HCT116 (cell line): ENCODE measurements around the gene NCKAP5. TPM values are rescaled to one million over a fixed set of nuclear protein-coding genes. Genes with fewer than 3 reads are reported as not detected.

Experiments used
- ATAC-seq: fragments of 200-7000 bp; cut with Tn5 transposase; 2 replicates; pipeline ENCODE4 v1.9.1; 2020; ENCODE audit warnings: mild to moderate bottlenecking, moderate library complexity
- BruUV-seq: library from RNA; stranded (reverse); fragments of 400-500 nt; replicated peaks from 2 replicates; lab custom pipeline; 2021; lab: Mats Ljungman, UMichigan
- CTCF ChIA-PET: fragments of 300-600 bp; sonication (Branson Sonifier 250); formaldehyde crosslinking; loops from one replicate; lab custom pipeline; 2021; ENCODE audit warnings: antibody characterized with exemption; lab: Charles Lee
- POLR2A ChIA-PET: fragments of 300-600, 350-600 bp; sonication (Branson Sonifier 250); formaldehyde crosslinking; loops from one replicate; lab custom pipeline; 2021; ENCODE audit warnings: antibody characterized with exemption; lab: Charles Lee
- RAD21 ChIA-PET, 2 experiments: fragments of 300-600 bp; sonication (Branson Sonifier 250); formaldehyde crosslinking; loops; one replicate each; lab custom pipeline; 2023; ENCODE audit warnings: low total read pairs in 2 of 2; ENCODE audit not compliant: uncharacterized antibody in 2 of 2, unreplicated experiment in 2 of 2, low non-redundant PET in 1 of 2; lab: Charles Lee
- DNase-seq: peaks from one replicate; pipeline ENCODE4 v3.0.0-alpha.2; 2010; ENCODE audit warnings: low read depth, low spot score
- H2AFZ ChIP-seq: fragments of 200-600 bp; shearing (Covaris generic), sonication (generic); 2 replicates; pipeline ENCODE4 v1.6.1; 2017; ENCODE audit warnings: low read depth, mixed run types, mixed read lengths, antibody characterized with exemption, low read length; ENCODE audit not compliant: poor library complexity, severe bottlenecking
- H3K27ac ChIP-seq: 2 replicates; pipeline ENCODE4 v1.5.1; 2012; ENCODE audit warnings: low read depth, low read length
- H3K27me3 ChIP-seq: fragments of 200-600 bp; sonication (generic); 2 replicates; pipeline ENCODE4 v1.6.1; 2016; ENCODE audit warnings: mixed run types, low read length, mixed read lengths; ENCODE audit not compliant: insufficient read depth
- H3K36me3 ChIP-seq, 2 experiments: fragments of 200-500 bp in 1 of 2; fragments of 200-600 bp in 1 of 2; sonication (Bioruptor generic) in 1 of 2; sonication (generic) in 1 of 2; 2 replicates each; pipeline versions ENCODE4 v1.5.1 to v1.6.1; 2014 to 2016; ENCODE audit warnings: low read length in 2 of 2, inconsistent platforms in 1 of 2, mixed read lengths in 1 of 2, mixed run types in 1 of 2; ENCODE audit not compliant: insufficient read depth in 2 of 2, control insufficient read depth in 1 of 2
- H3K4me1 ChIP-seq, 2 experiments: fragments of 200-600 bp in 1 of 2; sonication (generic) in 1 of 2; 2 replicates each; pipeline versions ENCODE4 v1.5.1 to v1.6.1; 2012 to 2017; ENCODE audit warnings: low read length in 2 of 2, inconsistent platforms in 1 of 2, mild to moderate bottlenecking in 1 of 2, mixed read lengths in 1 of 2, mixed run types in 1 of 2, moderate library complexity in 1 of 2; ENCODE audit not compliant: insufficient read depth in 2 of 2, control insufficient read depth in 1 of 2
- H3K4me2 ChIP-seq: fragments of 200-600 bp; sonication (generic); 2 replicates; pipeline ENCODE4 v1.6.1; 2017; ENCODE audit warnings: mixed run types, low read length, mixed read lengths
- H3K4me3 ChIP-seq, 2 experiments: fragments of 200-600 bp in 1 of 2; sonication (generic) in 1 of 2; replicated peaks in 1 of 2; 2 replicates each; pipeline ENCODE4 v1.5.1; 2011 to 2016; ENCODE audit warnings: low read length in 2 of 2, control low read depth in 1 of 2, low read depth in 1 of 2, mild to moderate bottlenecking in 1 of 2, mixed read lengths in 1 of 2, mixed run types in 1 of 2
- H3K79me2 ChIP-seq: fragments of 200-600 bp; sonication (generic); 2 replicates; pipeline ENCODE4 v1.6.1; 2017; ENCODE audit warnings: mild to moderate bottlenecking, mixed run types, low read length, moderate library complexity, mixed read lengths; ENCODE audit not compliant: insufficient read depth
- H3K9ac ChIP-seq: fragments of 200-600 bp; sonication (generic); 2 replicates; pipeline ENCODE4 v1.6.1; 2016; ENCODE audit warnings: low read length, mixed read lengths
- H3K9me2 ChIP-seq: fragments of 200-600 bp; sonication (generic), shearing (Covaris generic); 2 replicates; pipeline ENCODE4 v1.6.1; 2017; ENCODE audit warnings: mixed run types, mild to moderate bottlenecking, moderate library complexity; ENCODE audit not compliant: insufficient read depth
- H3K9me3 ChIP-seq, 2 experiments: fragments of 200-500 bp in 1 of 2; fragments of 200-600 bp in 1 of 2; sonication (Bioruptor generic) in 1 of 2; sonication (generic) in 1 of 2; 2 replicates each; pipeline ENCODE4 v1.6.1; 2014 to 2017; ENCODE audit warnings: low read length in 2 of 2, mixed read lengths in 2 of 2, inconsistent platforms in 1 of 2, low read depth in 1 of 2, mild to moderate bottlenecking in 1 of 2, mixed run types in 1 of 2, moderate library complexity in 1 of 2; ENCODE audit not compliant: control insufficient read depth in 1 of 2, insufficient read depth in 1 of 2
- H4K20me1 ChIP-seq: fragments of 200-600 bp; sonication (generic), shearing (Covaris generic); 2 replicates; pipeline ENCODE4 v1.6.1; 2017; ENCODE audit warnings: mixed run types, mild to moderate bottlenecking, moderate library complexity; ENCODE audit not compliant: insufficient read depth
- ATF3 ChIP-seq: IDR thresholded peaks from 2 replicates; pipeline ENCODE4 v1.6.1; 2012
- CBX3 ChIP-seq: IDR thresholded peaks from 2 replicates; pipeline ENCODE4 v1.6.1; 2012; ENCODE audit warnings: low read depth
- EZH2 ChIP-seq: fragments of 200-600 bp; sonication (generic); IDR thresholded peaks from 2 replicates; pipeline ENCODE4 v1.6.1; 2017; ENCODE audit warnings: antibody characterized with exemption, mixed run types
- RAD21 ChIP-seq: IDR thresholded peaks from 2 replicates; pipeline ENCODE4 v1.6.1; 2012; ENCODE audit warnings: low read depth, mild to moderate bottlenecking
- REST ChIP-seq: IDR thresholded peaks from 2 replicates; pipeline ENCODE4 v1.6.1; 2012; ENCODE audit warnings: low read depth
- SP1 ChIP-seq: IDR thresholded peaks from 2 replicates; pipeline ENCODE4 v1.6.1; 2012; ENCODE audit warnings: low read depth
- SRF ChIP-seq: IDR thresholded peaks from 2 replicates; pipeline ENCODE4 v1.6.1; 2012; ENCODE audit warnings: low read depth
- TCF7L2 ChIP-seq: IDR thresholded peaks from 2 replicates; pipeline ENCODE4 v1.7.0; 2011; ENCODE audit warnings: borderline replicate concordance, inconsistent platforms; ENCODE audit not compliant: insufficient read depth, insufficient read length; ENCODE audit errors: extremely low read depth
- YY1 ChIP-seq: IDR thresholded peaks from 2 replicates; pipeline ENCODE4 v1.6.1; 2011; ENCODE audit warnings: low read length, low read depth, moderate library complexity, mild to moderate bottlenecking; ENCODE audit not compliant: insufficient replicate concordance; ENCODE audit errors: extremely low read depth
- ZBTB33 ChIP-seq: IDR thresholded peaks from 2 replicates; pipeline ENCODE4 v1.6.1; 2011; ENCODE audit warnings: mild to moderate bottlenecking, low read length, moderate library complexity; ENCODE audit not compliant: insufficient replicate concordance; ENCODE audit errors: extremely low read depth
- ZNF274 ChIP-seq: fragments of 200-500 bp; sonication (Bioruptor generic); IDR thresholded peaks from 2 replicates; pipeline ENCODE4 v1.6.1; 2014; ENCODE audit warnings: mild to moderate bottlenecking, low read depth, low read length, inconsistent platforms
- intact Hi-C: fragments of 100-400 bp; cut with micrococcal nuclease; formaldehyde crosslinking; loops from 2 replicates; pipeline ENCODE4 v1.10.0; 2022
- total RNA-seq: library from RNA; stranded (reverse); gene quantifications from one replicate; pipeline ENCODE4 v1.2.1, GENCODE V29; 2021; ENCODE audit not compliant: unreplicated experiment

Gene NCKAP5
- total RNA-seq, 1 experiment from 2014 or later = 0.30 TPM

GRCh38 chr2:133425612-133426011, 142.7 kb downstream of the NCKAP5 start:
- BruUV-seq = no TSS peak
- H3K4me2 ChIP-seq = no peak overlapping the region
- no peaks in the 10 kb centered on the region for H4K20me1 ChIP-seq
- H3K36me3 ChIP-seq = no peaks in the 10 kb centered on the region
- intact Hi-C loops = no loop called here
- no peaks in the 10 kb centered on the region for H3K79me2 ChIP-seq
- ATAC-seq = no peak
- ChIA-PET POLR2A (no interaction called here), CTCF (no interaction called here)
- no peaks in the 10 kb centered on the region for H3K9me3 ChIP-seq
- no peak overlapping the region for H3K27ac ChIP-seq
- no peak overlapping the region for H3K9ac ChIP-seq
- H3K4me3 ChIP-seq = no peak overlapping the region
- DNase-seq = no peak
- no peak for TF ChIP-seq RAD21
- TF ChIP-seq ZBTB33 = no peak
- TF ChIP-seq EZH2 = no peak
- TF ChIP-seq SP1 = no peak
- TF ChIP-seq, all 23 proteins: peak for 0
- no peak overlapping the region for H2AFZ ChIP-seq
- RAD21 ChIA-PET = no interaction called here
- no peaks in the 10 kb centered on the region for H3K9me2 ChIP-seq
- no peaks in the 10 kb centered on the region for H3K27me3 ChIP-seq
- no peaks in the 10 kb centered on the region for H3K4me1 ChIP-seq

GRCh38 chr2:133424876-133425275, 143.4 kb downstream of the NCKAP5 start:
- intact Hi-C loops = no loop called here
- no peak overlapping the region for H3K27ac ChIP-seq
- no peaks in the 10 kb centered on the region for H4K20me1 ChIP-seq
- H3K4me1 ChIP-seq = no peaks in the 10 kb centered on the region
- H3K79me2 ChIP-seq = no peaks in the 10 kb centered on the region
- no peak overlapping the region for H2AFZ ChIP-seq
- ATAC-seq (peak; percentile 34; the same call in 1 of the 2 replicates), DNase-seq (no peak)
- ChIA-PET CTCF (no interaction called here), POLR2A (no interaction called here), RAD21 (no interaction called here)
- no peaks in the 10 kb centered on the region for H3K9me2 ChIP-seq
- TF ChIP-seq YY1 (no peak), REST (no peak), TCF7L2 (no peak), ZNF274 (no peak), CBX3 (no peak), ATF3 (no peak), RAD21 (no peak), SRF (no peak)
- H3K9ac ChIP-seq = no peak overlapping the region
- no TSS peak for BruUV-seq
- H3K36me3 ChIP-seq = no peaks in the 10 kb centered on the region
- no peaks in the 10 kb centered on the region for H3K27me3 ChIP-seq
- no peak overlapping the region for H3K4me3 ChIP-seq
- H3K9me3 ChIP-seq = no peaks in the 10 kb centered on the region
- H3K4me2 ChIP-seq = no peak overlapping the region
